Measurements from ENCODE around the gene MICALL2.

The MICALL2 gene

DNA sequence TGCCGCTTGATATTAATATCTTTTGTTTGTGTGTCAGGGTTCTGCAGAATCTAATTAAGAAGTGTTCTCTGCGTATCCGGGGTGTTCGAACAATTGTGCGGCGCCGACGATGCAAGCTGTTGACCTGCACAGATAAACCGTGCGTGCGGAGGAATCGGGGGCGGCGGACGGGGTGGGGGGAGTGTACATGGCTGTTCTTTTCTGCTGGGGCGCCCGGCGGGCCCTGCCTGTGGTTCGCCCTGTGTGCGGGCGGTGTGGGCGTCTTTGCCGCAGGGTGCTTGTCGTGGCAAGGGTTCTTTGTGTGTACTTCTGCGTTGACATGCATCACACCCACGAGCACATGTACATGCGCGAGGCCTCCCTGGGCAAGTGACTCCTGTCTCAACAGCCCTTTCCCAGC lies 47.9 kb downstream of the MICALL2 start:
- DNase-seq, result no peak

DNA sequence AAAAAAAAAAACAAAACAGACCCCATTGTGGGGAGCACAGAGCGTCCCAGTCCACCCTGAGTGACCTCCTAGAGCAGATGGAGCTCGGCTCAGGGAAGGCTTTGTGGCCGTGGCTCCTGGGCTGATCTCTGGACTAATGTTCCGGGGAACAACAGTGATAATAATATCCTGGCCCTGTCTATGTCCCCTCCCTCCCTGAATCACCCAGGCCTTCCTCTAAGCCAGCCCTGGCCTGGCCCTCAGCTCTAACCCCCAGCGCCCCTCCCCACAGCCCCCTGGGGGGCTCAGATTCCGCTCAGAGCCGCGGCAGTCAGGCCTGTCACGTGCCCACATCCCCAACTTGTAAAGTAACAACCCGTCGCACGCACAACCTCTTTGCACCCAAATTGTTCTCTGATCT lies 48.3 kb downstream of the MICALL2 start:
- no peak for DNase-seq

DNA sequence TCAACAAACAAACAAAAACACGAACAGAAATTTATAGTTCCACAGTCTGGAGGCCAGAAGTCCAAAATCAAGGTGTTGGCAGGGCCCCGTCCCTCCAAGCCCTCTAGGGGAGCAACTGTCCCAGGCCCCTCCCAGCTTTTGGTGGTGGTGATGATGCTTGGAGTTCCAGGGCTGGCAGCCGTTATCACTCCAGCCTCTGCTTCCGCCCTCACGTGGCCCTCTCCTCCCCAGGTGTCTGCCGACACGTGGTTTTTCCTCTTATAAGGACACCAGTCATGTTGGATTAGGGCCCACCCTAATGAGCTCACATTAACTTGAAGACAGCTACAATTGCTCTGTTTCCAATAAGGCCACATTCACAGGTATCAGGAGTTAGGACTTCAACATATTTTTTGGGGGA lies 49.7 kb downstream of the MICALL2 start:
- no peak for DNase-seq

DNA sequence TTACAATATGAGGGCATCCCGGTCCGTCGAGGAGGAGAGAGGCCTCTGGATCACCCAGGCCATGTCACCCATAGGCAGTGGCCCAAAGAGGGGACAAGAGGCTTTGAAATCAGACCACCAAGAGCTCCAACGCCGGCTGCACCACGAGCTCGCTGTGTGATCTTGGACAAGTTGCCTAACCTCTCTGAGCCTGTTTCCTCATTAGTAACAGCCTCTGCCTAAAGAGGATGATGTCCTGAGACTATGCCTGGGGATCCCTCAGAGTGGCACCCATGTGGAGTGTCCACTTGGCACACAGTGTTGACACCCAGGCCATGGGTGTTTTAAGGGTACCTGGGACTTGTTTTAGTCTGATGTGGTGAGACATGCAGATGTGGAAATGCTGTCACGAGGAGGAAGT lies 50.8 kb downstream of the MICALL2 start:
- DNase-seq, result no peak

DNA sequence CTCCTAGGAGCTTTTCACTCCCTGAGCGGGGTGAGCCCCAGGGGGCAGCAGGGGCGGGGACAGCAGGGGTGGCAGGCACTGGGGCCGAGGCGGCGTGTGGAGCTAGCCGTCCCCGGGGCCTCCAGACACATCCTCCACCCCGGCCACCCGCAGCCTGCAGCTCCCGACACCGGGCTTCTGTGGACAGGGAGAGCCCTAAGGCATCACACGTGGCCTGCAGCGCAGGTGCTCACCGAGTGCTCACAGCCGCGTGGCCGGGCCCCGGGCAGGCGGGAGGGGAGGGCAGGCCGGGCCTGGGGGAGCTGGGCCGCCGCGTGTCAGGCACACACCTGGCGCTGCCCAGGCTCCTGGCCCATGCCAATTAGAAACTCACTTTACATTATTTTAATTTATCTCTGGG lies 51.4 kb downstream of the MICALL2 start:
- DNase-seq, result no peak

DNA sequence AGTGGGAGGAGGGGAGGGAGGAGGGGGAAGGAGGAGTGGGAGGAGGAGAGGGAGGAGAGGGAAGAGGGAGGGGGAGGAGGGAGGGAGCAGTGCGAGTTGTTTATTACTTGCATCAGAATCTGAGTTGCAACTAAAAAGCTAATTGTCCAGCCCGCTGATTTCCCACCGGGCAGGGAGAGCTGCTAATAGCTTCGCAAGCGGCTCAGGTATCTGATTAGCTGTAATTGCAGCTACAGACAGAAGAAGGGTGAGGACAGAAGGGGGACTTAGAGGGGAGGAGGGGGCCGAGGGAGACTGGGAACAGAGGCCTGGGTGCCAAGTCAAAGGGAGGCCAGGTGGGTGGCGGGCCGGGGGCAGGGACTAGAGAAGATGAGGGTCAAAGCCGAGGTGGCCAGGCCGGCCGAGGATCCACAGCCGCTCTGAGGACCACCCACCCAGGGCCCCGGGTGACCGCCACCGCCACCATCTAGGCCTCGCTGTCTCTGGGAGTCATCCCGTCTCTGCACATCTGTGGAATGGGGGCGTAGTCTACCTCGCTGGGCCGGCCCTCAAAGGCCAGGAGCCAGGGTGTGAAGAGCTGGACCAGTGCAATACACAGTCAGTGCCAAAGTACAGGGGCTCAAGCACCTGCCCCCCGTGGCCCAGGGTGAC lies 54.2 kb downstream of the MICALL2 start:
- DNase-seq, result no peak

DNA sequence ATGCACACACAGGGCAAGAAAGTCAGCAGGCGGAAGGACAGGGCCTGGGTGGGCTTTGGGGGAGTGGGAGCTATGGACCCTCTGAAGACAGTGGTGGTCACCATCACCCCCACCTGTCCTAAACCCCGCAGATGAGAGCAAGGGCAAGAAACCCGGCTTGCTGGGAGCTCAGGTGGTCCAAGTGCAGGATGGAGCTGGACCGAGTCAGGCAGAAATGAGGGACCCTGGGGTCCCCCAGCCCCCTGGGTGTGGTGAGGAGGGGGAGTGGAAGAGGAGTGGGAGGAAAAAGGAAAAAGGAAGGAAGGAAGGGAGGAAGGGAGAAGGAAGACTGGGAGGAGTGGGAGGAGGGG lies 54.8 kb downstream of the MICALL2 start:
- DNase-seq, result no peak

DNA sequence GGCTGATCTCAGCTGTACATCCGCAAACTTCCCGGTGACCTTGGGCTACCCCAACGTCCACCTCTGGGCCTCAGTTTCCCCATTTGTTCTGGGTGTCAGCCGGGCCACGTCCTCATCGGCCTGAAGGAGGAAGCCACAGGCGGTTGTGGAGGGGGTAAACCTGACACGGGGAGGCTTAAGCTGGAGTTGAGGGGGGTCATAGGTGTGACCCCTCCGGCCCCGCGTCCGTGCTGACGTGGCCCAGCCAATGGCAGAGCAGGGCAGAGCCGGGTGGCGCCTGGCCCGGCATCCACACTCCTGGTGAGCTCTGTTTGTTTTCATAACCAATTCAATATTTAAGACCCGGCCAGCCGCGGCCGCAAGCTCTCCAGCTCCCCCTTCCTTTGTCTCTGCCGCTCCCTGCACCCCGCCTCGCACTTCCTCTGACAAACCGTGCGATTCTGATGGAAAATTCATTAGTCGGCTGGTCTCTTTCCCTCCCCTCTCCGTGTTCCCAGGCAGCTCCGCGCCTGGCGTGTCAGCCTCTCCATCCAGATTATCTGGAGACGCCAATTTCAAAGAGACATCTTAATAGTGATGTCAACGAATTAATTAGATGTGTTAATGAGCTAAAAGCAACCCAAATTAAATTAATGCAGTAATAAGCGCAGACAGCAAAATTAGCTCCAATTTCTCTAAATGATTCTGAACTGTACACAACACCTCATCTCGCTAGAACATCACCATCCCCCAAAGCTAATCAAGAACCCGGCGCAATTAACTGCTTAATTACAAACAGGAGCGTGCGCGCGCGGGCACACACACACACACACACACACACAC lies 55.4 kb downstream of the MICALL2 start:
- DNase-seq, result no peak

DNA sequence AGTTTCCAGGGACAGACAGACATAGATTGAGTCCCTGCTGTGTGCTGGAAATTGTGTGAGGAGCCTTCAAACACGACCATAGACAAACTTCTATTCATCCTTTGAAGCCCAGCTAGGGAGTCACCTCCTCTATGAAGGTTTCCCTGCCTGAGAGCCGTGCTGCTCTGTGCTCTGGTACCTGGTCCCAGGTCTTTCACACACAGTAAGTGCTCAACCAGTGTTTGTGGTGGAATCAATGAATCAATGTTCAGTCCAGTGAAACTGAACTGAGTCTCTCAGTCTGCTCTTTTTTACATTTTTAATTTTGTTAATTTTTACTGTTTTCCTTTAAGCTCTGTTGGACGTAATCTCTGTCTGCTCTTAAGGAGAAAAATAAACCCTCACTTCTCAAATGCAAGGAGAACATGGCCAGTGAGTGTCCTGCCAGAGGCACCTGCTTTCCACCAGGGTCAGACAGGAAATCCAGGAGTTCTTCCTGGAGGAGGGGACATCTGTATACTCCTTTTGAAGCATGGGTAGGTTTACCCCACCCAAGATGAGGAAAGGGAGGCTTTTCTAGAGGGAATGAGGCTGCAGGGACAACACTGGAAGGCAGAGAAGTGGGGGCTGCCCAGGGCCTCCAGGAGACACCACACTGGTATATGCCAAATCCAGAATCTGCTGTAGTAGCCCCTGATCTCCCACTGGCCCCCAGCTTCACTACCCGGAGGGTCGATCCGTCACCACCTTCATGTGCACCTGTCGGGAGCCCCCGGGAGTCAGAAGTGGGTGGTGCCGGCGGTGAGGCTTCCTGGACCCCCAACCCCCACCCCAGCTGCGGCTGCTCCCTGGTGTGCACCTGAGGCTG lies 56.3 kb downstream of the MICALL2 start:
- DNase-seq, result no peak

DNA sequence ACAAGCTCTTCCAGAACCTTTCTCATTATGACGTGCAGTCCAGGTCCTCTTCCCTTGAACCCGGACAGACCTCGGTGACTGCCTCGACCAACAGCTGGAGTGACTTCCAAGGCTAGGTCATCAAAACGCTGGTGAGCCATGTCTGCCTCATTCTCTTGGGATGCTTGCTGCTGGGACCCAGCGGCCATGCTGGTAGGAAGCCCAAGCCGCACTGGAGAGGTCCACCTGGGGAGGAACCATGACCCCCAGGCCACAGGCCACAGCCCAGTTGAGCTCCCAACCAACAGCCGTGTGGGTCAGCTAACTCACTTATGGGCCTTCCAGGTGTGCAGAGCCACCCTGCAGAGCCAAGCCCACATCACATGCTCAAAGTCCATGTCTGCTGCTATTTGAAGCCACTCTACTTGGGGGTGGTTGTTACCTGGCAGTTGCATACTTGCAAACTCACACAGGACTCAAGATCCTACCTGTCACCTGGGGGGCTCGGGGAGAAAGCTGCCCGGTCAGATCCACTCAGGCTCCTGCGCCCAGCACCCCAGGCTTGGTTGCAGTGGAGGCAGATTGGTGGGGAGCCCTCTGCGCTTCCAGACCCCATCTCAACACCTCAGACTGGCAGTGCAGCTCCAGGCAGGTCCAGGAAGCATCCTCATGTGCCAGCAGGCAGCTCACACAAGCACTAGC lies 57.0 kb downstream of the MICALL2 start:
- DNase-seq, result no peak

DNA sequence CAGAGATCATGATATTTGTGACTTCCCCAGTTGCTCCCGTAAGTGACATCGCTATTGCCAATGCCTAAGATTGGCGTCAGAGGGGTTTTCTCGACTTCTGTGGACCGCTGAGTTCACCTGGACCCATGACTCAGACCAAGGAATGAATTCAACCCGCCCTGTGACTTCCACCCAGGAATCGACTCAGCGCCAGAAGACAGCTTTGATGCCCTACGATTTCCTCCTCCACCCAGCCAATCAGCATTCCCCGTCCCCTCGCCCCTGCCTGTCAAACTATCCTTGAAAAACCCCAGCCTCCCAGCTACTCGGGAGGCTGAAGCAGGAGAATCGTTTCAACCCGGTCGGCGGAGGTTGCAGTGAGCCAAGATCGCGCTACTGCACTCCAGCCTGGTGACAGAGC lies 58.3 kb downstream of the MICALL2 start:
- DNase-seq, result no peak

DNA sequence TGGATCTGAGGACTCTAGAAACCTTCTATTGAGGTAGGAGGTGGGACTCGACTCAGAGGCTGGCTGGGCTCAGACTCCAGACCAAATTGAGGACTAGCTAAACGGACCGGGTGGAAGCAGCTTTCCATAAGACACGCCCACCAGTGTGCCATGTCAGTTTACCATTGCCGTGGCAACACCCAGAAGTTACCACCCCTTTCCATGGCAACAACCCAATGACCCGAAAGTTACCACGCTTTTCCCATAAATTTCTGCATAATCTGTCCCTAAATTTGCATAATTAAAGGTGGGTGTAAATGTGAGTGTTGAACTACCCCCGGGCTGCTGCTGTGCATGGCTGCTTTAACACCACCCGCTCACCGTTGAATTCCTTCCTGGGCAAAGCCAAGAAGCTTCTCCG lies 58.9 kb downstream of the MICALL2 start:
- no peak for DNase-seq

DNA sequence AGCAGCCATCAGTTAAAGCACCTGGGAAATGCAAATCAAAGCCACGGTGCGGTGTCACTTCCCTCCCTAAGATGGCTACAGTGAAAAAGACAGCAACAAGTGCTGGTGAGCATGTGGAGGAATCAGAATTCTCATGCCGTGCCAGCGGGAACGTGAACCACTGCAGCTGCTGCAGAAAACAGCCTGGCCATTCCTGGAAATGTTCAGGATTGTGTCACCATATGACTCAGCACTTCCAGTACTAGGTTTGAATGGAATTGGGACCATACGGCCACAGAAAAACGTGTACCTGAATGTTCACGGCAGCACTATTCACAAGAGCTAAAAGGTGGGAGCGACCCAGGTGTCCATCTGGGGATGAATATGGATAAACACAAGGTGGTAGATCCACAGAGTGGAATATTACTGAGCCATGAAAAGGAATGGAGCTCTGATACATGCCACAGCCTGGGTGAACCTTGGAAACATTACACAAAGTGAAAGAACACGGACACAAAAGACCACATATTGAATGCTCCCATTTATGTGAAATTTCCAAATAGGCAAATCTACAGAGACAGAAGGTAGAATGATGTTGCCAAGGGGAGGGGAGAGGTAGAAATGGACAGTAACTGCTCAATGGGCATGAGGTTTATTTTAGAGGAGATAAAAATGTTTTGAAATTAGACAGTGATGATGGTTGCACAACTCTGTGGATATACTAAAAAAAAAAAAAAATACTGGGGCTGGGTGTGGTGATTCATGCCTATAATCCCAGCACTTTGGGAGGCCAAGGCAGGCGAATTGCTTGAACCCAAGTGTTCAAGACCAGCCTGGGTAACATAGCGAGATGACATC lies 61.6 kb downstream of the MICALL2 start:
- no peak for DNase-seq

DNA sequence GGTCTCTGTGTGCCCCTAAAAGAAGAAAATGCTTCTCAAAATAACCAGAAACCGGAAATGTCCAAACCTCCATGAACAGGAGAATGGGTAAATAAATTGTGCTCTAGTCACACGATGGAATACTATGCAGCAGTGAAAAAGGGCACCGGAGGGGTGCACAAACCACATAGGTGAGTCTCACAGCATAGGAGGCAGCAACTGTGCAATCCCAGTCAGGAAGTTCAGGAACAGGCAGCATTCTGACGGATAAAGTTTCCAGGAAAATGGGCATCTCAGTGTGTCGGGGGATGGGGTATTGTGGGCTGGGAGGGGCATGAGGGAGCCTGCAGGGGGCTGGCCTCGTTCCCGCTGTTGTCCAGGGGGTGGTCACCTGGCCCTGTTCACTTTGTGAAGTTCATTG lies 63.1 kb downstream of the MICALL2 start:
- no peak for DNase-seq

DNA sequence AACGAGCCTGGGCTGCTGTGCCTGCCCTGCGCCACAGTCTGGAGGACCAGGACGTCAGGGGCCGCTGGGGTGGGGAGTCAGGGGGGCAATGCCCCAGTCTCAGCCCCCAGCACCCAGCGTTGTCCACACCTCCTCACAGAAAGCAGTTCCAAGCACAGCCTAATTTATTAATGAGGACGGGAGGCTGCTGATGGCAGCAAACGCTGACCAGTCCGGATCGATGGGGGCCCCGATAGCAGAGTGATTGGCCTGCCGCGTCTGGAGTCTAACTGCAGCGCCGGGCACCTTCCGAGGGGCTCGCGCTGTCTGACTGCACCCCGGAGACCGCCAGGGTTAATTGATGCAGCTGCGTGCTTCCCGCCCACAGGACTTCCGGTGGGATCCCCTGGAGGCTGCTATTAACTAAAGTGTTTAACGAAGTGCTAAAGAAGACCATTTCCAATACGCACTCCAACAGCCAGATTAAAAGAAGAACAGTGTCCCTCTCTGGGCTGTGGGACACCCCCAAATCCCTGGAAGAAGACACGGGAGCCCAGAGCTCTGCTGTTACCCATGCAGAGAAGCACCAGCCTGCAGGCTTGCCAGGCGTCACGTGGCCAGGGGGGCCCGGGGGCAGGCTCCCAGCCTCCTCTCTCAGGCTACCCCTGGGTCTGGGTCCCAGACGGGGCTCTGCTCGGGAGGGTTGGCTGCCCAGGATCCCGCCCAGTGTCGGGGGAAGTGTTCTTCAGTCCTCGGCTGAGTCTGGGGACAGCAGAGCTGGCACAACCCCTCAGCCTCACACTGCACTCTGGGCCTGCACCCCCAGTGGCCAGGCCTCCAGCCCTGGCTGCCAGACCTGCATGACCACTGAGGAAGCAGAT lies 63.8 kb downstream of the MICALL2 start:
- DNase-seq, result no peak

DNA sequence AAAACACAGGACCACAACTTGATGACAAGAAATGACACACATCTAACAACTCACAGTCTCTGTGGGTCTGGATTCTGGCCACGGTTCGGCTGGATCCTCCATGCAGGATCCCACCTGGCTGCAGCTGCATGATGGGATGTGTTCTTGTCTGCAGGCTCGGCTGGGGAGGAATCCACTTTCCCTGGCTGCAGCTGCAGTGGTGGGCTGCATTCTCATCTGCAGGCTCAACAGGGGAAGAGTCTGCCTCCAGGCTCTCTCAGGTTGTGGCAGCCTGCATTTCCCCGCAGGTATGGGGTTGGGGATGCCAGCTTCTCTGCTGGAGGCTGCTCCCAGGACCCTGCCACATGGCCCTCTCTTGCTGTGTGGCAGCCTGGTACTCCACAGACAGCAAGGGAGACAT lies 64.9 kb downstream of the MICALL2 start:
- no peak for DNase-seq

DNA sequence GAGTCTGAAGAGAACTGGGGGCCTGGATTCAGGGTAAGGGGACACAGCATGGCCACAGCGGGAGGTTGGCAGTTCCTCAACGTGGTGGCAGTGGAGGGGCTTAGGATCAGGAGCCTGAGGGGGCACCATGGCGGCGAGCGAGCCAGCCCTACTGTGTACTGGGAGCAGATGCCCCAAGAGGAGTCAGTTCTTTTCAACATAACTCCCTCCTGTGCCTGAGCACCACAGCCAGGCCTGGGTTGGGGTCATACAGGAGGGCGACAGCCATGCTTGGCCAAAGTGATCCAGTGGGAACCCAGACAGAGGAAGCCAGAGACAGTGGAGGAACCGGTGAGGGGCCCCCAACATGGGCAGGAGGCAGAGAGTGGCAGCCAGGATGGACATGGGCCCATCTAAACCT lies 65.8 kb downstream of the MICALL2 start:
- no peak for DNase-seq

DNA sequence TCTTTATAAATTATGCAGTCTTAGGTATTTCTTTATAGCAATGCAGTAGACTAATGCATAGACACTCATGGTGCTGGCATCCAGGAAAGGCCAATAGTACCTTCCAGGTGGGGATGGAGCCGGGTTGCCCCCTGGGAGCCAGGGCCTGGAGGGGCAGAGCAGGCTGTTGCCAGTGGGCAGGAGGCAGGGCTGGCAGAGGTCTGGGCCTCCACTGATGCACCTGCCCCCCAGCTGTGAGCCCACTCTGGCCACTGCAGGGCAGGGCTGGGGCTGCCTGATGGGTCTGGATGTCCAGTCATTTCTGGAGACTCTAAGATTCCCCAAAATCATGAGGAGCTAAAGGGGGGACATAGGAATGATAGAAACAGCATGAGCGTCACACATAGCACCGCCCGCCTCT lies 66.7 kb downstream of the MICALL2 start:
- no peak for DNase-seq

DNA sequence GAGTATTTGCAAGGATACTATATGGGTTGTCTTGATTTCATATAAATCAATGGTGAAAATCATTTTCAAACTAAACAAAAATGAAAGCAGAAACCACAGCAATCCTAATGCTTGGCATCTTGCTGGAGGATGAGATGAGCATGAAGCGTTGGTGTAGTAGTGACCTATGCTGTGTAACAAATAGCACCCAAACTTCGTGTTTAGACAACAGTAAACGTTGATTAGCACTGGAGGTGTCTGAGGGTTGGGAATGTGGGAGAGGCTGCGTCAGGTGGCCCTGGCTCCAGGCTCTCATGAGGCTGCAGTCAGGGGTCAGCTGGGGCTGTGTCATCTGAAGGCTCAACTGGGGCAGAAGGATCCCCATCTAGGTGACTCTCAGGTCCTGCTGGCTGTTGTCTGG lies 67.8 kb downstream of the MICALL2 start:
- no peak for DNase-seq

DNA sequence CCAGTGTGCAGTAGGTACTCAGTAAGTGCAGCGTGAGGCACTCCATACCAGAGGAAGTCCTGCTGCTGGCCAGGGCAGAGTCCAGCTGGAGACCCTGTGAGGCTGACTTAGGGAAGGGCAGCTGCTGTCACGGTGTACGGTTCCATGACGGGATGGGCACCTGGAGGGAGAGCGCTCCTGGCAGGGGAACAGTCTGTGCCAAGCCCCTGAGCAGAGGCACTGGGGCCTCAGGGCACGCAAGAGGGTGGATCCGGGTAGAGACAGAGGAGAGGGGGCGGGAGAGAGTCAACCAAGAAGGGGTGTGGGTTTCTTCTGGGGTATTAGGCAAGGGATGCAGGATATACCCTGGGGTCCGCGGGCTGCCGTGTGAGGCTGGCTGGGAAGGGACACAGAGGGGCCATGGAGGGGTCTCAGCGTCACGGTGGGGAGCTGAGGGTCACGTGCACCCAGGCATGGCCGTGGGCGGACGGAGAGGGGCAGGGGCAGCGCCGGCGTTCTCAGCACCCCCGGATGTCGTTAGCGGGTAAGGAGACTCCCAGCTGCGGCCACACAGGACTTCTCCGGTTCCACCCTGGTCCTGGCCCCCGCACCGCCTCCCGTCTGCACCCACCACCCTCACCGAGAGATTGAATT lies 70.5 kb downstream of the MICALL2 start:
- DNase-seq, result no peak
